Sigmoid colon (tissue), 7 donors: ENCODE results near the gene ID1. TPM values are rescaled to one million over a fixed set of nuclear protein-coding genes. Genes with fewer than 3 reads are reported as not detected.
A peak's percentile ranks its signal among the peaks of the same experiment; 100 is the strongest.

Experiments
- DNase-seq: peaks from one replicate; pipeline ENCODE4 v3.0.0-alpha.2; 2019
- H3K27ac ChIP-seq, 4 donors: fragments of 200-600 bp; sonication (generic); one replicate each; pipeline ENCODE4 v1.5.1; 2016 to 2019; ENCODE audit warnings: mild to moderate bottlenecking in 1 of 4
- H3K27me3 ChIP-seq, 3 donors: fragments of 200-600 bp; sonication (generic); one replicate each; pipeline ENCODE4 v1.5.1; 2019; ENCODE audit warnings: mild to moderate bottlenecking in 1 of 3
- H3K36me3 ChIP-seq, 4 donors: fragments of 200-600 bp; sonication (generic); one replicate each; pipeline ENCODE4 v1.5.1; 2016 to 2019
- H3K4me1 ChIP-seq, 4 donors: fragments of 200-600 bp; sonication (generic); one replicate each; pipeline ENCODE4 v1.5.1; 2017 to 2019
- H3K4me3 ChIP-seq, 4 donors: fragments of 200-600 bp; sonication (generic); one replicate each; pipeline ENCODE4 v1.5.1; 2017 to 2019; ENCODE audit warnings: mild to moderate bottlenecking in 2 of 4, moderate library complexity in 1 of 4
- H3K9me3 ChIP-seq, 4 donors: fragments of 200-600 bp in 3 of 4; sonication (generic) in 3 of 4; one replicate each; pipeline versions ENCODE4 v1.5.1 to v1.6.1; 2013 to 2019
- EP300 ChIP-seq, 4 donors: sonication (generic); formaldehyde crosslinking; IDR thresholded peaks; one replicate each; pipeline ENCODE4 v1.6.1; 2017; ENCODE audit warnings: antibody characterized with exemption in 4 of 4
- POLR2A ChIP-seq, 2 donors: fragments of 450-650 bp; IDR thresholded peaks; one replicate each; pipeline ENCODE4 v1.6.1; 2016; ENCODE audit warnings: antibody characterized with exemption in 2 of 2, mild to moderate bottlenecking in 2 of 2, moderate library complexity in 2 of 2
- POLR2AphosphoS5 ChIP-seq, 4 donors: sonication (generic); formaldehyde crosslinking; IDR thresholded peaks; one replicate each; pipeline ENCODE4 v1.6.1; 2017; ENCODE audit warnings: antibody characterized with exemption in 4 of 4
- WGBS, 2 donors: extraction: QIAGEN DNeasy Blood & Tissue Kit; methylation state at CpG; one replicate each; pipeline ENCODE4 v1.1.7; 2013; 5-methylcytosine and 5-hydroxymethylcytosine counted together
- intact Hi-C: fragments of 100-400 bp; cut with DNase I; formaldehyde crosslinking; loops from one replicate; pipeline ENCODE4 v1.15.1; 2023
- polyA plus RNA-seq, 3 donors: library from polyadenylated mRNA; stranded (reverse); fragments of 200-250 nt; gene quantifications; one replicate each; pipeline ENCODE4 v1.2.3, GENCODE V29; 2013
- total RNA-seq, 4 donors: library from RNA; depleted of rRNA; stranded (reverse); fragments of >200 nt; gene quantifications; one replicate each; pipeline ENCODE4 v1.1.0, GENCODE V29; 2016
- TF ChIP-seq, protein P1 (sequence below), 4 experiments: fragments of 450-650 bp in 3 of 4; fragments of 200-600 bp in 1 of 4; IDR thresholded peaks; one replicate each; pipeline ENCODE4 v1.5.1; 2016 to 2019; ENCODE audit warnings: antibody characterized with exemption in 4 of 4, mild to moderate bottlenecking in 3 of 4, moderate library complexity in 2 of 4
- donor health status: healthy with polysubstance abuse.
- donor health status: Bipolar disorder and iron deficiency.
- donor health status: healthy.

The ID1 gene
- total and polyA plus RNA-seq, 7 donors = 111 to 368 (median 230) TPM

DNA sequence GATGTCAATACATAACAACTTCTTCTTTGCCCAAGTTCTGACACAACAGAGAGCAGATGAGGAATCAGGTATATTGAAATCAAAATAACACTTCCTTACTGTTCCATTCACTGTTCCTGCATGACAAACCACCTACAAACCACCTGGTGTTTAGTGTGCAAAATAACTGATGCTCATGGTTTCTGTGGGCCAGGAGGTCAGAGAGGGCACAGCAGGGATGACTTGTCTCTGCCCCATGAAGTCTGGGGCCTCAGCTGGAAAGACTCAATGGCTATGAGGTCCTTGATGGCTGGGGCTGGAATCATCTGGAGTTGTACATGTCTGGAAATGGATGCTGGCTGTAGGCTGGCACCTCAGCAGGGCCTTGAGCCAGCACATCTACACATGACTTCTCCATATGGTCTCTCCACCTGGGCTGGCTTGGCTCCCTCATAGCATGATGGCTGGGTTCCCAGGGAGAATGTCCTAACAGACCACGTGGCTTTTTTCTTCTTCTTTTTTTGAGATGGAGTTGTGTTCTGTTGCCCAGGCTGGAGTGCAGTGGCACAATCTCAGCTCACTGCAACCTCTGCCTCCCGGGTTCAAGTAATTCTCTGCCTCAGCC is 25.2 kb downstream of the ID1 start:
- Histone ChIP-seq H3K36me3 (no peaks in the 10 kb centered on the region), H3K4me1 (no peaks in the 10 kb centered on the region), H3K27me3 (no peaks in the 10 kb centered on the region), H3K9me3 (no peaks in the 10 kb centered on the region), H3K4me3 (no peak overlapping the region), H3K27ac (no peak overlapping the region)
- TF ChIP-seq, protein P1, sequence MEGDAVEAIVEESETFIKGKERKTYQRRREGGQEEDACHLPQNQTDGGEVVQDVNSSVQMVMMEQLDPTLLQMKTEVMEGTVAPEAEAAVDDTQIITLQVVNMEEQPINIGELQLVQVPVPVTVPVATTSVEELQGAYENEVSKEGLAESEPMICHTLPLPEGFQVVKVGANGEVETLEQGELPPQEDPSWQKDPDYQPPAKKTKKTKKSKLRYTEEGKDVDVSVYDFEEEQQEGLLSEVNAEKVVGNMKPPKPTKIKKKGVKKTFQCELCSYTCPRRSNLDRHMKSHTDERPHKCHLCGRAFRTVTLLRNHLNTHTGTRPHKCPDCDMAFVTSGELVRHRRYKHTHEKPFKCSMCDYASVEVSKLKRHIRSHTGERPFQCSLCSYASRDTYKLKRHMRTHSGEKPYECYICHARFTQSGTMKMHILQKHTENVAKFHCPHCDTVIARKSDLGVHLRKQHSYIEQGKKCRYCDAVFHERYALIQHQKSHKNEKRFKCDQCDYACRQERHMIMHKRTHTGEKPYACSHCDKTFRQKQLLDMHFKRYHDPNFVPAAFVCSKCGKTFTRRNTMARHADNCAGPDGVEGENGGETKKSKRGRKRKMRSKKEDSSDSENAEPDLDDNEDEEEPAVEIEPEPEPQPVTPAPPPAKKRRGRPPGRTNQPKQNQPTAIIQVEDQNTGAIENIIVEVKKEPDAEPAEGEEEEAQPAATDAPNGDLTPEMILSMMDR (IDR thresholded peaks at IDR 0.05) = no peak
- no peak for TF ChIP-seq EP300 (IDR thresholded peaks at IDR 0.05)
- TF ChIP-seq POLR2A (IDR thresholded peaks at IDR 0.05) = no peak
- intact Hi-C loops = no loop called here
- no peak for DNase-seq
- WGBS, 2 donors = 53 to 60% methylated on average over 2 of the region's 2 CpGs

DNA sequence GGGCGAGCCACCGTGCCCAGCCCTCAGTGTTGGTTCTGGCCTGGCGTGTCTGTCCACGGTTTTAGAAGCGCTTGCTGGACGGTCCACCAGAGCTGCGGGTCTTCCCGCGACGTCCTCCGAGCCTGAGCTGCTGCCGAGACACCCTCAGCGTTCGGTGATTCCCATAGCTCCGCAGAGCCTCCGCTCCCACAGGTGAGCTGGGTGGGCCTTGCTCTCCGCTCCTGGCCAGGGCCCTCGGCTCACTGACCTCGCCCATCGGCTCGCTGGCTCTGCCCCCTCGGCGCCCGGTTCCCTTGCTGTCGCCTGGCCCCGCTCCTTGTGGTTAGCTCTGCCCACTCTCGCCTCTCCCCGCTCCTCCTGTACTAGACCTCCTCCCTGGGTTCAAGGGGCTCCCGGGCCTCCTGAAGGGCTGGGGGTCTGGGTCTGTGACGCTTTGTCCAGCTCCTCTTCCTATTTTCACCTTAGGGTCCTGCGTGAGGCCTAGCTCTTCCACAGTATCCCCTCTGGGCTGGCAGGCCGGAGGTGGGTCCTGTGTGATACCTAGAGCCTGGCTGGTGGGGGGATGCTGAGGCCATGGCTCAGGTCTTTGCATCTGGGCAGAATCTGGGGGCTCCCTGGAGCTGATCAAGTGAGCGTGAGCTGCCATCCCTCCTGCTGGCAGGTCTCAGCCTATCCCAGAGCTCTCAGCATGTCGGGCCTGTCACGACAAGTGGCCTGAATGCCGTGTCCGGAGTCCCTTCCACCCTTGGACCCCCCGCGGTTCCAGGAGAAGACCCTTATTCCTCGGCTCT is 27.7 kb downstream of the ID1 start:
- 93 to 96% methylated on average over 40 of the region's 40 CpGs for WGBS, 2 donors
- intact Hi-C loops = no loop called here
- DNase-seq = no peak
- H3K4me1 ChIP-seq = no peaks in the 10 kb centered on the region
- no peak overlapping the region for H3K4me3 ChIP-seq
- no peaks in the 10 kb centered on the region for H3K9me3 ChIP-seq
- peaks cover 4 to 6% (median 5%) of the 10 kb centered on the region in 3 donors for H3K27me3 ChIP-seq
- no peak overlapping the region for H3K27ac ChIP-seq
- H3K36me3 ChIP-seq = no peaks in the 10 kb centered on the region
- TF ChIP-seq, protein P1 (IDR thresholded peaks at IDR 0.05) = no peak
- TF ChIP-seq EP300 (IDR thresholded peaks at IDR 0.05) = no peak
- TF ChIP-seq POLR2A (IDR thresholded peaks at IDR 0.05) = no peak
- no peak for TF ChIP-seq POLR2AphosphoS5 (IDR thresholded peaks at IDR 0.05)

DNA sequence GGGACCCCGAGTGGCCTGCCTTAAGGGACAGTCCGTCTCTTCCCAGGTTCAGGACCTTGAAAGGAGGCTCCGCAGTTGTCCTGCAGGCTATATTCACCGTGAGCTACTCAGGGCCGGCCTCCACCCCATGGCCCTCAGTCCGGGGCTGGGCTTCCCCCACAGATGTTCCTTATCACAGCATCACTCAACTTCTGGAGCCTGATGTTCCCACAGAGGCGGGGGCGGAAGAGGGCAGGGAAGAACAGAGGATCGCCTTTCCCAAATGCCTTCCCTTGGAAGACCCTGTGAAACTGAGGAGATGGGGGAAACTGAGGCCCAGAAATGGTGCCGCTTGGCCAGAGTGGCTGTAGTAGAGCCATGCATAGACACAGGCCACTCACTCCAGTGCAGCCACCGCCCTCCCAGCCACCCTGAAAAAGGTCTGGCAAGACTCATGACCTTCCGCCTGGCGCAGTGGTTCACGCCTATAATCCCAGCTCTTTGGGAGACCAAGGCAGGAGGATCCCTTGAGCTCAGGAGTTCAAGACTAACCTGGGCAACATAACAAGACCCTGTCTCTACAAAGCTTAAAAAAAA is 28.3 kb downstream of the ID1 start:
- Histone ChIP-seq H3K4me1 (no peaks in the 10 kb centered on the region), H3K36me3 (no peaks in the 10 kb centered on the region), H3K4me3 (no peak overlapping the region), H3K27me3 (peaks cover 4 to 12% (median 12%) of the 10 kb centered on the region in 3 donors), H3K27ac (no peak overlapping the region), H3K9me3 (no peaks in the 10 kb centered on the region)
- TF ChIP-seq EP300 (IDR thresholded peaks at IDR 0.05) (no peak), POLR2A (IDR thresholded peaks at IDR 0.05) (no peak), POLR2AphosphoS5 (IDR thresholded peaks at IDR 0.05) (no peak)
- TF ChIP-seq, protein P1 (IDR thresholded peaks at IDR 0.05) = no peak
- intact Hi-C loops = no loop called here
- no peak for DNase-seq
- 82 to 87% methylated on average over 14 of the region's 14 CpGs for WGBS, 2 donors

DNA sequence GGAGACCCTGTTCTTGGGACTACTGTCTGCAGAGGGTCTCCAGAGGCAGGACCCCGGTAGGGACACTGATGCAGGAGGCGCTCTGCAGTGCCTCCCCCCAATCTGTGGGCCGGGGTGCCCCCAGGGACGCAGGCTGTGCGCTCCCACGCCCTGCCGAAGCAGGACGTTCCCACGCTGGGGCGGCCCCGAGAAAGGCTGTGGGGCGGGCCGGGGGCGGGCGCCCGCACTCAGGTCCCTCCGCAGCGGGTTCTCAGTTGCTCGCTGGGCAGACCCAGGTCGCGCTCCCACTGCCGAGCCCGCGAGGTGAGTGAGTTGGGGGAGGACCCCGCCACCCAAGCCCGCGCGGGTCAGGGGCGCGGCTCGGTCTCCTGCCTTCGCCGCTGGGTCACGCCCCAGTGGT is 32.6 kb downstream of the ID1 start, which contains the start of gene COX4I2:
Gene COX4I2, plus strand, starts transcription at position 253 of the 400 bp plus-strand sequence. CDS start 1,106 bp downstream, outside the sequence.
- DNase-seq = no peak
- WGBS, 2 donors = 34 to 52% methylated on average over 34 of the region's 34 CpGs
- Histone ChIP-seq H3K36me3 (no peaks in the 10 kb centered on the region), H3K27ac (peak within 1 kb of the TSS in 2 of 4 donors; percentile 6 to 7), H3K4me3 (no peak within 1 kb of the TSS), H3K27me3 (peaks cover 4 to 25% (median 15%) of the 10 kb centered on the region in 3 donors), H3K9me3 (no peaks in the 10 kb centered on the region), H3K4me1 (no peaks in the 10 kb centered on the region)
- intact Hi-C loops = no loop called here
- TF ChIP-seq POLR2AphosphoS5 (IDR thresholded peaks at IDR 0.05) (no peak), POLR2A (IDR thresholded peaks at IDR 0.05) (no peak), EP300 (IDR thresholded peaks at IDR 0.05) (no peak)
- TF ChIP-seq, protein P1 (IDR thresholded peaks at IDR 0.05) = no peak
